Activated CD8-positive, alpha-beta memory T cell treated with anti-CD3 and anti-CD28 coated beads for 36 hours (primary cell): ENCODE results near the gene TCEANC2. TPM values are rescaled to one million over a fixed set of nuclear protein-coding genes. Genes with fewer than 3 reads are reported as not detected.

ENCODE experiments used
- CTCF ChIA-PET: fragments of 350-600 bp; sonication (Branson Sonifier 250); formaldehyde crosslinking; loops from one replicate; lab custom pipeline; 2021; ENCODE audit warnings: antibody characterized with exemption; lab: Charles Lee
- POLR2A ChIA-PET: fragments of 350-600 bp; sonication (Branson Sonifier 250); formaldehyde crosslinking; loops from one replicate; lab custom pipeline; 2021; ENCODE audit warnings: antibody characterized with exemption; lab: Charles Lee
- total RNA-seq, 2 experiments: library from RNA; stranded (reverse); gene quantifications; one replicate each; pipeline ENCODE4 v1.2.3, GENCODE V29; 2021

Gene TCEANC2
- total RNA-seq, 2 experiments from 2014 or later: 9.1 to 11.5 TPM

DNA sequence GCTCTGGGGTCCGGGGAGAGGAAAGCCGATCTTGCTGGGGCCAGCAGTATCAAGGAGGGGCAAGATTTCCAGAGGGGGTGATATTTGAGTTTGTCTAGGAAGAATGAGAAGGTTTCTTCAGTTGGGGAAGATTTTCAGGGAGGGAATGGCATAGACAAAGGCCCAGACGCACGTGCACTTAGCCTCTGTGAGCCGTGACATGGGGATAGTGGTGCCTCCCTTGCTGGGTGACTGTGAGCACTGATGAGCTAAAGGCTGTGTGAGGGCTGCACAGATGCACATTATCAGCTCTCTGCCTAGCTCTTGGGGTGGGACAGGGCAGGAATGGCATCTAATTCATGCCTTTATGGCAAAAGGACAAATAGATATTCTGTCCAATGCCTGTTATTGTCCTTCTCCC, 97.6 kb downstream of the TCEANC2 start:
- POLR2A ChIA-PET: no interaction called here
- CTCF ChIA-PET: no interaction called here

DNA sequence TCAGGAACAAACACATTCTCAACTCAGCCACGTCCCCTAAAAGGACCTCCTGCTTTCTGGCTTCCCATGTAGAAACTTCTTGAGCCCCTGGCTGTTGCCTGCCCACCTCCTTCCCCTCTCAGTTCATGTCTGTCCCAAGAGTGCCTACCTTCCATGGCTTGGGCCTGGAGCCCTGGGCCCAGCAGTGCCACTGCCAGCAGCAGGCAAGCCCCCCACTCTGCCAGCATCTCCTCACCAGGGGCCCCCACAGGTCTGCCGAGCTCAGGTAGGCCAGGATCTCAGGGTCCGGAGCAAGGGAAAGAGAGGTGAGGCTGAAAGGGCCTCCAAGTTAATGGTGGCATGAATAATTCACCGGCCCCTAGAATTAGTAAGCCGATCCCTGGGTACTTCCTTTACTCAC, 99.3 kb downstream of the TCEANC2 start, which contains the start of gene CDCP2:
TSS of gene CDCP2 (minus strand) at position 305 of the 400 bp plus-strand sequence. CDS start at position 227, 78 bp downstream.
- POLR2A ChIA-PET: no interaction called here
- CTCF ChIA-PET: no interaction called here

DNA sequence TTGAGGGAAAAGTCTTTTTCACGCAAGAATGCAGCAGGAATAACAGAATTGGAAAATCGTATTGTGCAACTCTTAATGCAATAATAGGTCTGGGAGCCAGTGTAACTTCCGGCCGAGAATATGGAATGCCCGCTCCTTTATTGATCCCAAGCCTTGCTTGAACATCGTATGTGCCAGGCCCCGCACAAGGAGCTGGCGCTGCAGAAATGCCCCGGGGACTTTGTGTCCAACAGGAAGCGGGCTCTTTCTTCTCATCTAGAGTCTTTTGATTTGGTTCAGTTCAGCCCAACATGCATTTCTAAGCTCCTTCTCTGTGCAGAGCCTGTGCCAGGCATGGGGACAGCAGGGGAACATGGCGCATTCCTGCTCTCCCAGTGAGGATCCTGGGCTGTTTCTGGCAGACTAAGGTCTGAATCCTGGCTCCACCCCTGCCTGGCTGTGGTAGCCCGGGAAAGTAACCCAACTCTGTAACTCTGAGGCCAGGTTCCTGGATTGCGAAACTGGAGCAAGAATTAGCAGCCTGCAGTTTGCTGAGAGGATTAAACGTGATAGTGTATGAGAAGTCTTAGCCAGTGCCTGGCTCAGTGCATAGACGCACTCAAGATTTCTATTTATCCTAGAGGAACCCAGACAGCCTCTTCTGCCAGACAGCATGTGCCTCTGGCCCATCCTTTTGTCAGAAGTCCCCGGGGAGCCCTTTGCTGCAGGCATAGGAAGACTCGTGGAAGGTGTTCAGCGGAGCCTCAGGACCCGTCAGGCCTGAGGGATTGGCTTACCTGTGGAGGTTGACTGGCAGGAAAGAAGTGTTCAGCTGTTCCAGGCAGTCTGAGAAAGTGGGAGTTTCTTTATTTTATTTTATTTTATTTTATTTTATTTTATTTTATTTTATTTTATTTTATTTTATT, 100.4 kb downstream of the TCEANC2 start:
- POLR2A ChIA-PET: no interaction called here
- CTCF ChIA-PET: no interaction called here

Other genes with a start within 250 kb of the TCEANC2 start
- 10 to 100 TPM; 48.1 to 49.0 TPM for gene NDC1, start 215.3 kb upstream of the TCEANC2 start, total RNA-seq
- 10 to 100 TPM; 16.2 to 17.2 TPM for gene YIPF1, start 163.8 kb upstream of the TCEANC2 start, total RNA-seq
- not detected for gene DIO1, start 159.4 kb upstream of the TCEANC2 start, total RNA-seq
- gene IFT25, start 107.9 kb upstream of the TCEANC2 start, total RNA-seq: 10 to 100 TPM; 54.8 to 55.1 TPM
- 10 to 100 TPM; 26.9 to 28.1 TPM for gene LRRC42, start 107.3 kb upstream of the TCEANC2 start, total RNA-seq
- not detected for gene LDLRAD1, start 35.4 kb upstream of the TCEANC2 start, total RNA-seq
- gene TMEM59, start 404 bp upstream of the TCEANC2 start, total RNA-seq: 100 to 1,000 TPM; 117 to 124 TPM
- not detected for gene CDCP2, start 99.4 kb downstream of the TCEANC2 start, total RNA-seq
- 10 to 100 TPM; 13.5 to 13.8 TPM for gene CYB5RL, start 146.4 kb downstream of the TCEANC2 start, total RNA-seq
- gene MRPL37, start 146.6 kb downstream of the TCEANC2 start, total RNA-seq: 100 to 1,000 TPM; 218 to 226 TPM